Left forelimb (tissue), 1 donor: ENCODE measurements around the gene AQP12B.
"Not testable (repeated sequence)": the region's sequence is repeated elsewhere in the genome, so short reads cannot be mapped to it uniquely, and the experiment has no call there.

ENCODE experiments used
- DNase-seq: peaks from one replicate; pipeline ENCODE4 v3.0.0-alpha.2; 2018; ENCODE audit warnings: low spot score

The AQP12B gene

DNA sequence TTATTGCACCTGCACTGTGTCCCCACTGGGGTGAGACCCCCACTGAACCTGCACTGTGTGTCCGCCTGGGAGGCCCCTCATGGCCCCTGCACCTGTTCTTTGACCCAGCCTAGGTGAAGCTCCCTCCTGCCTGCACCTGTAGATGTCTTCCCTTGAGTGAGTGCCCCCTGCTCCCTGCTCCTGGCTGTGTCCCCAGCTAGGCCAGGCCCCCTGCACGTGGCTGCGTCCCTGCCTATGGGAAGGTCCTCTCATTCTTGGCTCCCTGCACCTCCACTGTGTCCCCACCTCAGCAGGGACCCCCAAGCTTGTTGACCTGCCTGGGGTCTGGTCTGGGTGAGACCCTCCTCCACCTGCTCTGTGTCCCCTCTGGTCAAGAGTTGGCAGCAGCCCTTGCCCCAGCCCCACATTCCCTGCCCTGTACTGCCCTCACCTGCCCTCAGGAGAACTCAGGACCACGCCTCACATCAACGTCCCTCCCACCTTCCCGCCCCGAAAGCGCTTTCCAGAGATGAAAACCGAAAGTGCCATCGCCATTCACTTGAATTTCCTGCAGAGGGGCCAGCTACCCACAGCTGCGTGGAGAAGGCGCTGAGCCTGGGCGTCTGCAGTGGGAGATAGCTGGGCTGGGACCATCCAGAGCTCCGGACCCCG is 769 bp upstream of the AQP12B start:
- DNase-seq: not testable (repeated sequence)

DNA sequence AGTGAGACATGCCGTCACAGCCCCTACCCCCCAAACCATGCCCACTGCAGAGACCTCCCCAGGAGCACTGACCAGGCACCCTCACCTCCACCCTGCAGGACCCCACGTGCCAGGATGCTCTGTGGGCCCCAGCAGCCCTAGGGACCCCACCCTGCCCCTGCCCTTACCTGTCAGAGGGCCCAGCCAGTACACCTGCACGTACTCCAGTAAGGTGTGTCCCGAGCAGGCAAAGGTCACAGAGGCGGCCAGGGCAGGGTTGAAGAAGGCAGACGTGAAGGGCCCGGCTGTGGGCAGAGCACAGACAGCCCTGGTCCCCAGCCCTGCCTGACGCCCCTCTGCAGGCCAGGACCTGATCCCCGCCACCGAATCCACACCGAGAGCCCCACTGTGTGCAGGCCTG is 2.5 kb downstream of the AQP12B start:
- not testable (repeated sequence) for DNase-seq

DNA sequence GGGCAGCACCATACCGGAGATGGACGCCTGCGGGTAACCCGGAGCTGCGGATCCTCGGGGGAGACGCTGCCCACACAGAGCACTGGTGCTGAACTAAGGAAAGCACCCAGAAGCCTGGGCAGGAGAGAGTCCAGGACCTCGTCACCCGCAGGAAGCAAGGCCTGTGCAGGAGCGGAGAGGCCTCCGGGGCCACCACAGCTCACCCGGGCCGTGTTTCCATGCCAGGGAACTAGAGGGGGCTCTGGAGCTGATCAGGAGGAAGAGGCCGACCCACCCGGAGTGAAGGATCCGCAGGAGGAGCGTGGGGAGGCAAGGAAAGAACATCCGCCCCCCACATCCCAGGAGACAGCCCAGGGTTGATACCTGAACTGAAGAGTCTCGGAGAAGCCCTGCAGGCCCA is 3.8 kb downstream of the AQP12B start:
- not testable (repeated sequence) for DNase-seq

DNA sequence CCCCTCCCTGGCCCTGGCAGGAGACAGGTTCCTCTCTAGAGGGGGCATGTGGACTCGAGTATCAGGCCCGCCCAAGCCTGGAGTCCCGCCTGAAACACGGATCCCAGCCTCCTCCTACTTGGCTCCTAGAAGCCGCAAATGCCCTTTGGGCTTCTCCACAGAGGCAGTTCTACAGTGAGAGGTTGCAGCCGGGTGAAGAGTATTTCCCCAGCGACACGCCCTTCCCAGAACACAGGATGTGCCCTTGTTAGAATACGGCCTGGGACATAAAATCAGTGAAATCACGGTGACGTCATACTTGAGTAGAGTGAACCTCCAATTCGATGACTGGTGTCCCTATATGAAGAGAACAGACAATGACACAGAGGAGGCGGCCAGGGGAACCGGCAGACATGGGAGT is 4.6 kb downstream of the AQP12B start:
- DNase-seq: not testable (repeated sequence)

DNA sequence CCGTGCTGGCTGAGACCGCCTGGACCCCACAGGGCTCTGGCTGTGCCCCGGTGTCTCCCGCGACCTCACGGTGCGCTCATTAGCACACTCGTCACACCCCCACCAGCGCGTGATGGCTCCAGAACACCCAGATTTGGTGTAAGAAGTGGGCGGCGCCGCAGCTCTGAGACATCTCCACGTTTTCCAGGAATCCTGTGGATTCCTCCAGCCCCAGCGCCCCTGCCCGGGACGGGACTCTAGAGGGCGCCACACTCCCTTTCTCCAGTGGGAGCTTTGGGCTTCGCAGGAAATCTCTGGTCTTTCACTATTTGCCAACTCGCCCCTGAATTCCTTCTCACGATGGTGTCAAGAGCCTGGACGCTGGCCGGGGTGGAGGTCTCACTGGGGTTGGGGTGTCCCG is 7.3 kb downstream of the AQP12B start:
- not testable (repeated sequence) for DNase-seq

DNA sequence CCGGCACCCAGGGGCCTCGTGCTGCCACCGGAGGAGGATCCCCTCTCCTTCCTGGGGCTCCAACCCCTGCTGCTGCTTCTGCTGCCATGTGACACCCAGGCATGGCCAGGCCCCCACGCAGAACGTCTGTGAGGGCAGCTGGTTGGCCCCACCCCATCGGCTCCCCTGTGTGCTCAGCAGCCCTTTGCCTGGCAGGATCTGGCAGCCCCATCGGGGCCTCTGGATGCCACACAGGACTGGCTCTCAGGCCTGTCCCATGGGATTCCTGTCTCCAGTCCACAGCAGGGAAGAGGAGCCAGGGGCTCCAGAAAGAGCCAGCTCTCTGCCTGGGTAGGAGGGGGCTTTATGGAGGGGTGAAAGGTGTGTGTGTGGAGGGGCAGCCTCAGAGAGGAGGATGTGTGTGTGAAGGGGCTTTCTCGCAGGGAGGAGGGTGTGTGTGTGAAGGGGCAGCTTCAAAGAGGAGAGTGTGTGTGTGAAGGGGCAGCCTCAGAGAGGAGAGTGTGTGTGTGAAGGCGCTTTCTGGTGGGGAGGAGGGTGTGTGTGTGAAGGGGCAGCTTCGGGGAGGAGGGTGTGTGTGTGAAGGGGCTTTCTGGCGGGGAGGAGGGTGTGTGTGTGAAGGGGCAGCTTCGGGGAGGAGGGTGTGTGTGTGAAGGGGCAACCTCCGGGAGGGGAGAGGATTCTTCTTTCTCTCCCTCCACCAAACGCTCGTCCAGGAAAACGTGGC is 8.1 kb downstream of the AQP12B start:
- not testable (repeated sequence) for DNase-seq

DNA sequence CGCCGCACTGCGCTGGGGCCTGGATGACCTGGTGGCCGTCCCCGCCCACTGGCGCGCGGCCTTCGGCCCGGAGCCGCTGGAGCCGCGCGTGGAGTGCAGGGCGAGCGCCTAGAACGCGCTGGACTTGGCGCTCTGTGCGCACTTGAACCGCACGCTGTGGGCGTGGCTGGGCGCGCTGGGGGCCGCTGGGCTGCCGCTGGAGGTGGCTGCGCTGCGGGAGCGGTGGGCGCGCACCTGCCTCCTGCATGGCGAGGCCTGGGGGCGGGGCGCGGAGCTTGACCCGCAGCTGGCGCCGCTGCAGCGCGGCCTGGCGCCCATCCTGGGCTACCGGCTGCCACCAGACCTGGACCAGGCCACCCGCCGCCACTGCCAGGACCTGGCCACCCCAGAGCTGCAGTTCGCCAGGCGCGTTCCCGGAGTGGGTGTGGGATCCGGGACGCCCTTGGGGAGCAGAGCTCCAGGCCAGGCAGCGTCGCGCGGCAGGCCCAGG is 9.9 kb downstream of the AQP12B start:
- no peak for DNase-seq

DNA sequence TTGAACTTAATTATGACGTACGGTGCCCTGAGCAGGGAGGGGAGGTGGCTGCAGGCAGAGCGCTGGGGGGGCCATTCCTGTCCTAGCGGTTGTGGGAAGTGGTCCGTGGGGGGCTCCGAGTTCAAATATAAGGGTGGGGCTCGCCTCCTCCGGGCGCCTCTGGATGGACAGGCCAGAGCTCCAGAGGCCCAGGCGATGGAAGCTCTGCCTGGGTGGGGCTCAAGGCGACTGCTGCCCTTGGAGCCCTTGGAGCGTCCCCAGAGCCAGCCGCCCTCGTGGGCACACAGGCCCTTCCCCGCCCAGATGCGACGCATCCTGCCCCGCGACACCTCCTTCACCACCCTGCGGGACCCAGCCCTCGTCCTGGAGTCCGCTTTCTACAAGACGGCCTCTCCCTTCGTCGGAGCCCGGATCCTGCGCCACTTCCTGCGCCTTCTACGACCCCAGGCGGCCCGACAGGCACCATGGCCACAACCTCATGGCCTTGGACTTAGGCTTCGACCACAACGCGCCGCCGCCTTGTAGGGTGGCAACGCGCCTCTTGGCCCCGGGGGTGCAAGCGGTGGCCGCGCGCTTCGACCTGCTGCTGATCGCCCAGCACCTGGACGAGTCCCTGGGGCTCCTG is 10.5 kb downstream of the AQP12B start:
- no peak for DNase-seq

DNA sequence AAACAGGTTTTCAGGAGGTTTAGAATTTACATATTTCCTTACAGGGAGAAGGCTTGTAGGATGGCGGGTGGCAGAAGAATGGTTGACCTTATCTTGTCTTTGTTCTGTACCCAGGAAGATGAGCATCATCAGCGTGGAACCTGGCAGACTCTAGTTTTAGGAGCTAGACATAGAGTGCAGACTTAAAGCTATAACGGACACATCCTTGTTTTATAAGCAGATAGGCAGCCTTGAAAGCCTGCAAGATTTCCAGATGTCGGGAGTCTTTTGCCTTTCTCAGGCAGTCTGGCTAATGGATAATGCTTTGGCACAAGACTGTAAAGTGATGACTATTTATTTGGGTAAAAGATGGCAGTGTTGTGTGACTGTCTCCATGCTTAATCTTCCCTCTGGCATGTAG is 11.7 kb downstream of the AQP12B start:
- DNase-seq: no peak

DNA sequence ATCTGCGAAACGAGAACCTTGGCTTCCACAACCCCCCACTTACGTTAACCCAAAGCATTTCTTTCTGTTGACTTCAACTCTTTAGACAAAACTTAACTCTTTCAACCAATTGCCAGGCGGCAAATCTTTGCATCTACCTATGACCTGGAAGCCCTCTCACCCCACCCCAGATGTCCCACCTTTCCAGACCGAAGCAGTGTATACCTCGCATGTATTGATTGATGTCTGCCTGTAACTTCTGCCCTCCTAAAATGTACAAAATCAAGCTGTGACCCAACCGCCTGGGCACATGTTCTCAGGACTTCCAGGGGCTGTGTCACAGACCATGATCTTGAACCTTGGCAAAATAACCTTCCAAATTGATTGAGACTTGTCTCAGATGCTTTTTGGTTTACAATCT is 12.3 kb downstream of the AQP12B start:
- no peak for DNase-seq

DNA sequence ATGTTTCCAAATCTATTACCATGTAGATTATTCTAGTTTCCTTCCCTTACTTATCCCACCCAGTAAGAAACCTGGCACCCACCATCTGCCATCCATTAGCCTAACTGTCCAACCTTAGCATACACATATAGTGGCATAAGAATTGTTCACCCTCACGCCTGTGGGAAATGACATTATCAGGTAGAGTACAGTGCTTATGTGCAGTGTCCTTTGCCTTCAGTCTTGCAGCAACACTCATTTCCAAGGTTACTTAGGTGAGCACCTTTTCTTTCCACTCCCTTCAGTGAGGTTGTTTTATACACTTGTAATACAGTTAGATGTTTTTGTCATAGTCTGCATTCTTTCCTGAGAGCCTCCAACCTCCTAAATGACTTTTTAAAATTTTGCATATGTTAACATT is 18.1 kb downstream of the AQP12B start:
- DNase-seq: no peak

DNA sequence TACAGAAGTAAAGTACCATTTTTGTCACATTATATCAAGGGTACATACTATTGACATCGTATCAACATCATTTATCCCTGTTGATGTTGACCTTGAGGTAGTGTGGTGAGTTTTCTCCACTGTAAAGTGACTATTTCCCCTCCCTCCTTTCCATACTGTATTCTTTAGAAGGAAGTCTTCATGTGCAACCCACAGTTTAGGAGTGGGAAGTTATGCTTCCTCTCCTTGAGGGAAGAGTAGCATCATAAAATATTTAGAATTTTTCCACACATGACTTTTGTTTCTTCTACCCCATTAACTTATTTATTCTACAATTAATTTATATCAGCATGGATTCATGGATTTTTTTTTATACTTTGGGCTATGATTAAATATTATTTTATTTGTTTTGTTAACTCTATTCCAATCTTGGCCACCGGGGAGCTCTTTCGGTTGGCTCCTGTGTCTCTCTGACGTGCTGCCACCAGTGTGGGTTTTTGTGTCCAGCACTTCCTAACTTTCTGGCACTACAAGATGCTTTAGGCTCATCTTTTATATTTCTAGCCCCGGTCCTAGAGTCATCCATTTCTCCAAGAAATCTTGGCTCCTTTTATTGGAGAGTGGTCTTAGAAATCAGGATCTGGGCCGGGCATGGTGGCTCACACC is 19.0 kb downstream of the AQP12B start:
- DNase-seq: no peak

DNA sequence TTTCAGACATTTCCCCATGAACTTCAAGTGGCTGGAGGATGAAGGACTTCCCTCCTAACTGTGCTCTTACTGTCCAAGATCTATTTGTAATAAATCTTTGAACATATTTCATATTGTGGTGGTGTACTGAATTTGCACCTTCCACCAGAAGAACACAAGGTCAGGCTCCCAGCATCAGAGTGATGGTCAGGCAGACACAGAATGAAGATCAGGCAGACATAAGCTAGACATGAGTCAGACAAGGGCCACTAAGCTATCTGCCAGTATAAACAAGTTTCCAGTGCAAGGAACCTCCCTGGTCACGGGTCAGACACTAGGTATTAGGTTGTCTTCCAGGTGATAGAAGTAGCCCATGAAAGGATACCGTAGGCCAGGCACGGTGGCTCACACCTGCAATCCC is 20.0 kb downstream of the AQP12B start:
- no peak for DNase-seq

DNA sequence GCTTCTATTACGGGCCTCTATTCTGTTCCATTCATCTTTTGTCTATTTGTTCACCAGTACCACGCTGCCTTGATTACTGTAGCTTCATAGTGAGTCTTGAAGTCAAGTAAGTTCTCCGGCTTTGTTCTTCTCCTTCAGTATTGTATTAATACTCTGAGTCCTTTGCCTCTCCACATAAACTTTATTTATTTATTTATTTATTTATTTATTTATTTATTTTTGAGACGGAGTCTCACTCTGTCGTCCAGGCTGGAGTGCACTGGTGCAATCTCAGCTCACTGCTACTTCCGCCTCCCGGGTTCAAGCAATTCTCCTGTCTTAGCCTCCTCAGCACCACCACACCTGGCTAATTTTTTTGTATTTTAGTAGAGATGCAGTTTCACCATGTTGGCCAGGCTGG is 22.8 kb downstream of the AQP12B start:
- DNase-seq: not testable (repeated sequence)

DNA sequence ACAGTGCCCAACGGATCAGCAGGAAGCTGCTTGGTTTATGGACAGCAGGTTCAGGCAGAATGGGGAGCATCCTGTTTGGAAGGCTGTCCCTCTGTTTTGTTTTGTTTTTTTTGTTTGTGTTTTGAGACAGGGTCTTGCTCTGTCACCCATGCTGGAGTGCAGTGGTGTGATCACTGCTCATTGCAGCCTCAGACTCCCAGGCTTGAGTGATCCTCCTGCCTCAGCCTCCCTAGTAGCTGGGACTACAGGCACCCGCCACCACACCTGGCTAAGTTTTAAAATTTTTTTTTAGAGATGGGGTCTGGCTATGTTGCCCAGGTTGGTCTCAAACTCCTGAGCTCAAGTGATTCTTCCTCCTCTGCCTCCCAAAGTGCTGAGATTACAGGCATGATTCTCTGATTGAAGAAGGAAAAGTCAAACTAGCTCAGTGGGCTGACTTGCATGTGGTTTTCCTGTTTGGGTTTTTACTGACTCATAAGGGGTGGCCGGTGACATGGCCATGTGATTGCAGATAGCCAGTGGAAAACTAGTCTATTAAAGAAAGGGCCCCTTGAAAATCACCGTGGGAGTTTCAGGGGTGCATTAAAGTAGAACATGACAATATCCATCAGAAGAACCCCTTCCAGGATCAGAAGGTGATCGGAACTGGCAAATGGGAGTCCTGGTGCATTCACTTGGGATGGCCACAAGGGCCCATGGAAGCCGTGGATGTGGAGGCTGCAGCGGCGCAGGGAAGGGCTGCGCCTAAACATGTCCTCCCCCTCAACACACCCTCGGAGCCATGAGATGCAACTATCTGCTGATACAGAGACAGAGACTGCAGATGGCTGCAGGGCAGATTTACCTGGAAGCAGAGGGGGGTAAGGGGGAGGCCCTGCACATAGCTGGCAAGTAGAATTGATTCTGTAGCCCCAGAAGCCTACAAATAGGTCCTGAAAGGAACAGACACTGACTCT is 26.5 kb downstream of the AQP12B start:
- no peak for DNase-seq

DNA sequence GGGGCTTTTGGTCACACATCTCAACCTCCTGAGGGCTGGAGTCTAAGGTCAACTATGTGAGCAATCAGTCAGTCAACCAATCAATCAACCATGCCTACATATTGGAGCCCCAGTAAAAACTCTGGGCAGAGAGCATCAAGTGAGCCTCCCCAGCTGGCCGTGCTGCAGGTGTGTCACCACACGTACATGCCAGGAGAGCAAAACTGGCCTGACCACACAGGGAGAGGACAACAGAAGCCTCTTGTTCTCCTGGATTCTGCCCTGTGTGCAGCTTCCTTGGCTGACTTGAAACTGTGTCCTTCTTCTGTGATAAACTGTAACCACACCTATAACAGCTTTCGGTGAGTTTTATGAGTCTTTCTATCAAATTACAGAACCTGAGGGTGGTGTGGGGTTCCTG is 31.5 kb downstream of the AQP12B start:
- no peak for DNase-seq

DNA sequence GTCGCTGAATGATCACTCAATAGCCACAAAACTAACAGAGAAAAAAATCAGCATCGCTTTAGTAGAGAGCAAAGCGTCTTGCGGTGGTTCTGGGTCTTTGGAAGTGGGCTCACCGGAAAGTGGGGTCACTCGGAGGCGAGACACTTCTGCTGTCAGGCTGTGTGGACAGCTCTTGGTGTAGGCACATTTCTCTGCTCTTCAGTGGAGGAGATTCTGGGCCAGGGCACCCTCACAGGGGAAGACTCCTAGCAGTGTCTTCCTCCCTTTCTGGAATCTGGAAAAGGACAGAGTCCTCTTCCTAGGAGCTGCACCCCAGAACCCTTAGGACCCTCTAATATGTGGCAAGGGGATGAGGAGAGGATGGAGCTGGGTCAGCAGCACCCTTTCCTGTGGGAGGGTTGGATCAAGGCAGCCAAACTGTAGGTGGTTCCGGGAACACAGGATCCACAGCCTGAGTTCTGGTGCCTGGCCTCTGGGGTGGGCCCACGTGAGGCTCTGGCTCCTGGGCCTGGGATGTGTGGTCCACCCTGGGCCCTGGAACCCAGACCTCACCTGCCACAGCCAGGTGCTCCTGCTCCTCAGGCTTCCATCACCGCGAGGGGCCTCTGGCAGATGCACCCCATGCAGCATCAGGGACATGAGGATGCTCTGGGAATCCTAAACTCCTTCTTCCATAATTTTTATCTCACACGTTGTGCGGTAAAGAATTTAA is 32.3 kb downstream of the AQP12B start:
- no peak for DNase-seq

DNA sequence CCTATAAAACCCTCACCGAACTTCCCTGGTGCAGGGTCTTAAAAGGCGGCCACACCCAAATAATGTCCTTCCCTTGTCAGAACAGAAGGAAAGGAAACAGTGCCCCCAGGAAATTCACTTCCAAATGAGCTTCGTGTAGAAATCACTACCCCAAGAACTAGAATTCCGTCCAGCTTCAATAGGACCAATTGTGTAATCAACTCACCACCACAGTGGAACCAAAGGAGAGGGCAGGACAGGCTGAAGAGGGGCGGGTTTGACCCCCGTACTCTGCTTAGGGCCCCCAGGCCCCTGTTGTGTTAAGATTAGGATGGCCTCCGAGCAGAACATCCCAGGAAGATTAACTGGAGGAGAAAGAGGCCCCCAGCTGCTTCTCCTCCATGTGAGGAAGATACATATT is 33.4 kb downstream of the AQP12B start:
- no peak for DNase-seq

DNA sequence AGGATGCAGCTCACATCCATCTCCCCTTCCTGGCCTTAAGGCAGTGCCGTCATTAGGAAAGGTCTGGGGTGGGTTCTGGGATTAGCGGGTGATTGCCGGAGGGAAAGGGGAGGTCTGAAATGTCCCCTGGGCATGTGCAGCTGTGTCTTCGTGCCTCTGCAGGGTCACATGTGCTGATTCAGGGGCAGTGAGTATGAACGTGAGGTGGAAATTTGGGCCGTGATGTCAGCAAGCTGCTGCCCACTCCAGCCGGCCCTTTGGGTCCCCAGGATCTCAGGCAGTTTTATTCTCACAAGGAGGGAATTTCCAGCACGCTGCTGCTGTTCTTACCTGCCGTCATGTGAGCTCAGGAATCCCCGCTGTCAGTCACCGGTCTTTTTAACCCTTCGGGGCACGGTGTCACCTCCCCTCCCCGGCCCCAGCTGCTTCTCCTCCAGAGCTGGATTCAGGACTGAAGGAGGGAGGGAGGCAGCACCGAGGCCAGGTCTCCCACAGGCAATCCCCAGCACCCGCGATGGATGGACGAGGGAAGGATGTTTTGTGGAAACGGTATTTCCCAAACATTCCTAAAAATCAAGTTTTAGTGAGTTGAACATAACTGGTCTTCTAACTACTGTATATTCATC is 33.9 kb downstream of the AQP12B start:
- no peak for DNase-seq

DNA sequence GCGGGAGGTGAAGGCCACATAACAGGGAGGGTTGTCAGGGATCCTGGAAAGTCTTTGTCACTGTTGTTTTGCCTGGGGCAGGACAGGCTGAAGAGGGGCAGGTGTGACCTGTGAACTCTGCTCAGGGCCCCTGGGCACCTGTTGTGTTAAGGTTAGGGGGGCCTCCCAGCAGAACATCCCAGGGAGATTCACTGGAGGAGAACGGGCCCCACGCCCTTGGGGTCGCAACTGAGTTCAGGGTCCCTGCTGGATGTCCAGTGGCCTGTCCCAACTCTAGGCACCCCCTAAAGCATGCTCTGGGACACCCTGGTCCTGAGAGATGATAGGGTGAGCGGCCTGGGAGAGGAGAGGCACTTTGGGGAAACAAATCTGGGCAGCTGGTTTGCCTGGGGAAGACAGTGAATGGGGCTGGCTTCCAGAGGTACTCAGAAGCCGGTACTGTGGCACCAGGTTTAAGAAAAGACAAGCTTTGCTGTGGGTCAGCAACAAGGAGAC is 34.5 kb downstream of the AQP12B start:
- DNase-seq: no peak
